GM19238 (cell line): ENCODE measurements around the gene LONRF3.
A peak's percentile ranks its signal among the peaks of the same experiment; 100 is the strongest.

Experiments used
- DNase-seq: peaks from one replicate; pipeline ENCODE4 v3.0.0; 2011; ENCODE audit warnings: low spot score; ENCODE audit not compliant: insufficient read length

Gene LONRF3

GRCh38 chrX:119036107-119037029, 62.0 kb downstream of the LONRF3 start:
- DNase-seq: no peak

GRCh38 chrX:119040432-119040831, 66.0 kb downstream of the LONRF3 start:
- DNase-seq: no peak

- no peak for DNase-seq
Measured at GRCh38 chrX:119041175-119041574, 66.8 kb downstream of the LONRF3 start.

GRCh38 chrX:119042040-119042439, 67.6 kb downstream of the LONRF3 start:
- DNase-seq: no peak

GRCh38 chrX:119042996-119043395, 68.6 kb downstream of the LONRF3 start:
- DNase-seq: no peak

GRCh38 chrX:119045884-119046283, 71.5 kb downstream of the LONRF3 start:
- no peak for DNase-seq

GRCh38 chrX:119055687-119056086, 81.3 kb downstream of the LONRF3 start:
- no peak for DNase-seq

DNA sequence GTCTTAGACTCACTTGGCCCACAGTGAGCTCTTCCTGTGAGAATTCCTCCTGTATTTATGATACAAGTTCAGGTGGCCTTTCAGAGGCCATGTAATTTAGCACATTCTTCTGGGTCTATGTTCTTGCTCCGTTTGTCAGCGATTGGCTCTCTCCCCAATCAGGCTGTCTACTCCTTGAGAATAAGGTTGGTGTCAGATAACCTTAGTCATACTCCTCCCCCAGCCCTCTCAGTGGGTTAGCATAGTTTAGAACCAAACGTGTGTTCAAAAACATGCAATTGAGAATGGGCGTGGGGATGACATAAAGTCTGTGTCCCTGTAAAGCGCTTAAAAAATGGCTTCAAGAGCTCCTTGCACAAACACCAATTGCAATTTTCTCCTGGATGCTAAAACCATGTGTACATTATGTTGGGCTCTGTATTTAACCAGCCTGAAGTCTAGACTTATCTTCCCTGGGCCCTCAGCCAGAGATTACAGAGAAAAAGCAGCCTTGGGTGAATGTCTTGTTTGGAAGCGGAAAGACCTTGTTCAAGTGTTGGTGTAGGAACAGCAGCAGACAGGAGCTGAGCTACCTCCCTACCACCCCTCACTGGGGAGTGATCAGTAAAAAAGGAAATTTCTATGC, 88.4 kb downstream of the LONRF3 start:
- no peak for DNase-seq

DNA sequence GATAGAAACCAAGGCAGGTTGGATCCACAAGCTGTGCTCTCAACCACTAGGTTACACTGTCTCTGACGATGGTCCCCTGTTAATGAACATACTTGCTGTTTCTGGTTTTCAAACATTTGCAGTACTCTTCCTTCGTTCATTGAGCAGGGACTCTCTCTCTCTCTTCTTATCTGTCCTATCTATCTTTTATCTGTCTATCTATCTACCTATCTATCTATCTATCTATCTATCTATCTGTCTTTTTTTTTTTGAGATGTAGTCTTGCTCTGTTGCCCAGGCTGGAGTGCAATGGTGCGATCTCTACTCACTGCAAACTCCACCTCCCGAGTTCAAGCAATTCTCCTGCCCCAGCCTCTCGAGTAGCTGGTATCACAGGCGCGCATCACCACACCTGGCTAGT, 89.0 kb downstream of the LONRF3 start:
- no peak for DNase-seq

DNA sequence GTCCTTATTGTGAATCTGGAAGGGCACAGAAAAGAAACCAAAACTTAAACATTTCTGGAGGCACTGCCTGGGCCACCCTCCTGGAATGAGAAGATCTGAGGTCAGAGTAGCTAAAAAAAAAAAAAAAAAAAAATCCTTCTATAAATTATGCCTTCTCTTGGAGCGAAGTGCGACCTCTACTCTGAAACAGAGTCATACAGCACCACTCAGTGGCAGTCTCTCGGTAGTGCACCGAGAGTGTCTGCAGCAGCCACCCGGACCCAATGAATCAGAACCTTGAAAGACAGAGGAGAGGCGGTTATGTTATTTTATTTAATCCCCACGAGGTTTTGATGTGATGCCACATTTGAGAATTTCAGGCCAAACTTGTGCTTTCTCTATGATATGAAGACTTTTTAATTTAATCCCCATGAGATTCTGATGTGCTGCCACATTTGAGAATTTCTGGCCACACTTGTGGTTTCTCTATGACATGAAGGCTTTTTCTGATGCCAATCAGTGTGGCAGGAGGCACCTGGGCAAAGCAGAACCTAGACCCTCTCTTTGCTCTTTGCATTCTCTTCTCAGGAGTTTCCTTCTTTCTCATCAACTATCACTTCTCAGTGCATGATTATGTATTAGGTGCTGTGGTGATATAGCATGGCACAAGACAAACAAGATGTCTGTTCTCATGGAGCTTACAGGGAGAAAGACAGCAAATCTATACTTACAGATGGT, 92.8 kb downstream of the LONRF3 start:
- DNase-seq: peak; percentile 6
